Epithelial cell of esophagus (primary cell): ENCODE data around the gene DIP2A.

Experiments
- DNase-seq: peaks from one replicate; pipeline ENCODE4 v3.0.0; 2010; ENCODE audit warnings: low read depth
- H3K4me3 ChIP-seq: 2 replicates; pipeline ENCODE4 v1.5.1; 2011; ENCODE audit warnings: mild to moderate bottlenecking, low read length, control low read depth
- CTCF ChIP-seq: IDR thresholded peaks from 2 replicates; pipeline ENCODE4 v1.5.1; 2011; ENCODE audit warnings: low read depth, mild to moderate bottlenecking, low read length, control low read depth, inconsistent platforms; ENCODE audit not compliant: insufficient read depth; ENCODE audit errors: missing control alignments

The DIP2A gene

DNA sequence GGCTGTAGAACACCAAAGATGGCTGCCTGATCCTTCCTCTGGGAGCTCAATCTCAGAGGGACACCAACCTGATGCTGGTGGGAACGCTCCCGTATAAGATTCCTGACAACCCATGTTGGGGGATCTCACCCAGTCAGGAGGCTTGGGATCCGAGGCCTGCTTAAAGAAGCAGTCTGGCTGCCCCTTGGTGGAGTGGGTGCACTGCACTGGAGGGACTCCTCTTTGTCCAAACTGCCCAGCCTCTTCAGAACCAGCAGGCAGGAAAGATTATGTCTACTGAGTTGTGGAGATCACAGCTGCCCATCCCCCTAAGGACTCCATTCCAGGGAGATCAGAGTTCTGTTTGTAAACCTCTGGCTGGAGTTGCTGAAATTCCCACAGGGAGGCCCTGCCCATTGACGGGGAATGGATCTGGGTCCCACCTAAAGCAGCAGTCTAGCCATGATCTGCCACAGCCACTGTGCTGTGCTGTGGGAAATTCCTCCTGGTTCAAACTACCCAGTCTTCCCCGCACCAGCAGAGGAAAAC lies 123.2 kb downstream of the DIP2A start:
- DNase-seq, result no peak
- TF ChIP-seq CTCF, result no peak
- no peak overlapping the region for H3K4me3 ChIP-seq

- peak; percentile 87 for DNase-seq
- H3K4me3 ChIP-seq, result no peak overlapping the region
- no peak for TF ChIP-seq CTCF
These were observed 126.7 kb downstream of the DIP2A start for GRCh38 chr21:46585191-46585953.

- no peak for TF ChIP-seq CTCF
- no peak overlapping the region for H3K4me3 ChIP-seq
- DNase-seq, result no peak
These were observed 135.6 kb downstream of the DIP2A start for GRCh38 chr21:46594276-46594675.

- H3K4me3 ChIP-seq, result no peak overlapping the region
- TF ChIP-seq CTCF, result no peak
- DNase-seq, result no peak
These were observed 137.5 kb downstream of the DIP2A start for GRCh38 chr21:46596201-46596600.

- no peak for DNase-seq
- no peak for TF ChIP-seq CTCF
These were observed 138.3 kb downstream of the DIP2A start for GRCh38 chr21:46597031-46597430.

DNA sequence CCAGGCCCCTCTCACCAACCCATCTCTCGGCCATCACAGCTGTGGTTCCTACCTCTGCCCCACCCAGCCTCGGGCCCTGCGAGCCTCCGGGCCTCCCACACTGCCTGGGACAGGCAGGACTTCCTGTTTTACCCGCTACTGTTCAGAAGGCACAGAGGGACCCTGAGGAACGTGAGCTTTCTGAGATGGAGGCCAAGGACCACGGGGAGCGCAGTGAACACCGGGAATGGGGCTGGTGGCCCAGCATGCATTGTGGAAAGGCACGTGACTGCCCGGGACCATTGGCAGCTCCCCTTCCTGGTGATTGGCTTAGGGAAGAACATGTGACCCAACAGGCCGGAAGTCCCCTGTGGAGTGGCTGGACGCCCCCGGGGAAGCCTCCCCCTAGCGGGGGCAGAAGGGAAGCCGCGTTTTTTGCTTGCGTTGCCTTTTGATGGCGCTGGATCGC lies 139.2 kb downstream of the DIP2A start:
- H3K4me3 ChIP-seq, result no peak overlapping the region
- no peak for DNase-seq
- no peak for TF ChIP-seq CTCF

More at GRCh38 chr21:46597031-46597430, 138.3 kb downstream of the DIP2A start:
- no peak overlapping the region for H3K4me3 ChIP-seq
